SK-N-SH treated with all-trans-retinoic acid at 6 μM for 48 hours (cell line): ENCODE data around the gene DMD.

Source experiments
- ATAC-seq: fragments of 200-7000 bp; cut with Tn5 transposase; 3 replicates; pipeline ENCODE4 v1.9.1; 2020; ENCODE audit warnings: mild to moderate bottlenecking, moderate library complexity
- ARNTL ChIP-seq: fragments of 450-650 bp; formaldehyde crosslinking; IDR thresholded peaks from 2 replicates; pipeline ENCODE4 v1.5.0; 2020; ENCODE audit warnings: low read depth, mild to moderate bottlenecking, moderate library complexity, borderline replicate concordance
- BACH2 ChIP-seq: fragments of 250-450 bp; sonication (Bioruptor Pico); IDR thresholded peaks from 2 replicates; pipeline ENCODE4 v1.9.0; 2021; ENCODE audit warnings: mild to moderate bottlenecking, borderline replicate concordance
- CSDC2 ChIP-seq: fragments of 250-450 bp; sonication (Bioruptor Pico); IDR thresholded peaks from 2 replicates; pipeline ENCODE4 v1.5.0; 2020; ENCODE audit warnings: mild to moderate bottlenecking, moderate library complexity
- CSRNP3 ChIP-seq: fragments of 250-450 bp; sonication (Bioruptor Pico); IDR thresholded peaks from 2 replicates; pipeline ENCODE4 v1.5.1; 2021; ENCODE audit warnings: mild to moderate bottlenecking, moderate library complexity
- ESRRG ChIP-seq: fragments of 250-450 bp; sonication (Bioruptor Pico); IDR thresholded peaks from 2 replicates; pipeline ENCODE4 v1.6.1; 2021; ENCODE audit warnings: mild to moderate bottlenecking
- GLIS3 ChIP-seq: fragments of 250-450 bp; sonication (Bioruptor Pico); IDR thresholded peaks from 2 replicates; pipeline ENCODE4 v1.5.0; 2020; ENCODE audit warnings: mild to moderate bottlenecking, moderate library complexity
- ISL1 ChIP-seq: fragments of 250-450 bp; sonication (Bioruptor Pico); IDR thresholded peaks from 2 replicates; pipeline ENCODE4 v2.1.2; 2022; ENCODE audit warnings: mild to moderate bottlenecking, moderate library complexity
- OSR1 ChIP-seq: fragments of 250-450 bp; sonication (Bioruptor Pico); IDR thresholded peaks from 2 replicates; pipeline ENCODE4 v1.8.0; 2022; ENCODE audit warnings: moderate library complexity, mild to moderate bottlenecking, inconsistent platforms
- POU6F1 ChIP-seq: fragments of 250-450 bp; sonication (Bioruptor Pico); IDR thresholded peaks from 2 replicates; pipeline ENCODE4 v1.8.0; 2021; ENCODE audit warnings: low read depth, mild to moderate bottlenecking, moderate library complexity, borderline replicate concordance
- PPARA ChIP-seq: fragments of 250-450 bp; sonication (Bioruptor Pico); IDR thresholded peaks from 2 replicates; pipeline ENCODE4 v1.5.0; 2020; ENCODE audit warnings: mild to moderate bottlenecking, borderline replicate concordance
- RARB ChIP-seq: fragments of 250-450 bp; sonication (Bioruptor Pico); IDR thresholded peaks from 2 replicates; pipeline ENCODE4 v1.8.0; 2021; ENCODE audit warnings: mild to moderate bottlenecking, moderate library complexity
- SNAI2 ChIP-seq: fragments of 250-450 bp; sonication (Bioruptor Pico); IDR thresholded peaks from 2 replicates; pipeline ENCODE4 v1.5.0; 2020; ENCODE audit warnings: mild to moderate bottlenecking, moderate library complexity
- TCF4 ChIP-seq: fragments of 250-450 bp; sonication (Bioruptor Pico); IDR thresholded peaks from 2 replicates; pipeline ENCODE4 v1.8.0; 2021; ENCODE audit warnings: mild to moderate bottlenecking, moderate library complexity, borderline replicate concordance
- TOX ChIP-seq: fragments of 250-450 bp; sonication (Bioruptor Pico); IDR thresholded peaks from 2 replicates; pipeline ENCODE4 v1.8.0; 2021; ENCODE audit warnings: mild to moderate bottlenecking, moderate library complexity, borderline replicate concordance
- TSHZ2 ChIP-seq: fragments of 250-450 bp; sonication (Bioruptor Pico); IDR thresholded peaks from 2 replicates; pipeline ENCODE4 v1.5.0; 2020; ENCODE audit warnings: mild to moderate bottlenecking, moderate library complexity
- ZC3H10 ChIP-seq: fragments of 250-450 bp; sonication (Bioruptor Pico); IDR thresholded peaks from 2 replicates; pipeline ENCODE4 v1.5.1; 2021; ENCODE audit warnings: mild to moderate bottlenecking, moderate library complexity
- ZFP3 ChIP-seq: fragments of 250-450 bp; sonication (Bioruptor Pico); IDR thresholded peaks from 2 replicates; pipeline ENCODE4 v1.5.0; 2020; ENCODE audit warnings: mild to moderate bottlenecking, moderate library complexity
- ZFP30 ChIP-seq: fragments of 450-650 bp; formaldehyde crosslinking; IDR thresholded peaks from 2 replicates; pipeline ENCODE4 v1.5.0; 2022; ENCODE audit warnings: mild to moderate bottlenecking, moderate library complexity
- ZNF565 ChIP-seq: fragments of 450-650 bp; formaldehyde crosslinking; conservative IDR thresholded peaks from 2 replicates; pipeline ENCODE4 v1.5.0; 2020; ENCODE audit warnings: low read depth, mild to moderate bottlenecking, moderate library complexity
- ZNF70 ChIP-seq: fragments of 450-650 bp; formaldehyde crosslinking; IDR thresholded peaks from 2 replicates; pipeline ENCODE4 v1.5.0; 2020; ENCODE audit warnings: mild to moderate bottlenecking, moderate library complexity
- TF ChIP-seq, protein P1 (sequence below): fragments of 250-450 bp; sonication (Bioruptor Pico); IDR thresholded peaks from 2 replicates; pipeline ENCODE4 v1.8.0; 2020; ENCODE audit warnings: mild to moderate bottlenecking, moderate library complexity, borderline replicate concordance

DMD gene

GRCh38 chrX:31190221-31190975, 2021.0 kb downstream of the DMD start:
- TF ChIP-seq ESRRG (CRISPR knock-in tag) = no peak
- no peak for TF ChIP-seq GLIS3 (CRISPR knock-in tag)
- TF ChIP-seq ISL1 (CRISPR knock-in tag) = no peak
- no peak for TF ChIP-seq ARNTL (CRISPR knock-in tag)
- TF ChIP-seq ZNF70 = no peak
- no peak for TF ChIP-seq ZFP3 (CRISPR knock-in tag)
- TF ChIP-seq SNAI2 (CRISPR knock-in tag) = no peak
- TF ChIP-seq RARB (CRISPR knock-in tag) = no peak
- no peak for TF ChIP-seq ZC3H10 (CRISPR knock-in tag)
- ATAC-seq = no peak

- no peak for ATAC-seq
Observed at GRCh38 chrX:31186693-31187338, 2024.5 kb downstream of the DMD start.

GRCh38 chrX:31185884-31186283, 2025.5 kb downstream of the DMD start:
- ATAC-seq = no peak
- TF ChIP-seq ESRRG (CRISPR knock-in tag) (no peak), ZFP30 (CRISPR knock-in tag) (no peak), OSR1 (CRISPR knock-in tag) (no peak), POU6F1 (CRISPR knock-in tag) (no peak), TOX (no peak), ZNF565 (CRISPR knock-in tag) (no peak), ISL1 (CRISPR knock-in tag) (no peak), TSHZ2 (CRISPR knock-in tag) (no peak), ZC3H10 (CRISPR knock-in tag) (no peak), CSDC2 (CRISPR knock-in tag) (no peak), RARB (CRISPR knock-in tag) (no peak), ZNF70 (no peak), GLIS3 (CRISPR knock-in tag) (no peak), TCF4 (CRISPR knock-in tag) (no peak)

More at GRCh38 chrX:31186693-31187338, 2024.5 kb downstream of the DMD start:
- no peak for TF ChIP-seq TSHZ2 (CRISPR knock-in tag)
- TF ChIP-seq, all 23 proteins: peak for 0

GRCh38 chrX:31181377-31182000, 2029.9 kb downstream of the DMD start:
- no peak for ATAC-seq
- TF ChIP-seq TOX (no peak), CSRNP3 (CRISPR knock-in tag) (no peak), BACH2 (CRISPR knock-in tag) (no peak), POU6F1 (CRISPR knock-in tag) (no peak), ZFP30 (CRISPR knock-in tag) (no peak), PPARA (CRISPR knock-in tag) (no peak), OSR1 (CRISPR knock-in tag) (no peak), ESRRG (CRISPR knock-in tag) (no peak), ISL1 (CRISPR knock-in tag) (no peak), GLIS3 (CRISPR knock-in tag) (no peak), ZFP3 (CRISPR knock-in tag) (no peak), TCF4 (CRISPR knock-in tag) (no peak)
- TF ChIP-seq, protein P1, sequence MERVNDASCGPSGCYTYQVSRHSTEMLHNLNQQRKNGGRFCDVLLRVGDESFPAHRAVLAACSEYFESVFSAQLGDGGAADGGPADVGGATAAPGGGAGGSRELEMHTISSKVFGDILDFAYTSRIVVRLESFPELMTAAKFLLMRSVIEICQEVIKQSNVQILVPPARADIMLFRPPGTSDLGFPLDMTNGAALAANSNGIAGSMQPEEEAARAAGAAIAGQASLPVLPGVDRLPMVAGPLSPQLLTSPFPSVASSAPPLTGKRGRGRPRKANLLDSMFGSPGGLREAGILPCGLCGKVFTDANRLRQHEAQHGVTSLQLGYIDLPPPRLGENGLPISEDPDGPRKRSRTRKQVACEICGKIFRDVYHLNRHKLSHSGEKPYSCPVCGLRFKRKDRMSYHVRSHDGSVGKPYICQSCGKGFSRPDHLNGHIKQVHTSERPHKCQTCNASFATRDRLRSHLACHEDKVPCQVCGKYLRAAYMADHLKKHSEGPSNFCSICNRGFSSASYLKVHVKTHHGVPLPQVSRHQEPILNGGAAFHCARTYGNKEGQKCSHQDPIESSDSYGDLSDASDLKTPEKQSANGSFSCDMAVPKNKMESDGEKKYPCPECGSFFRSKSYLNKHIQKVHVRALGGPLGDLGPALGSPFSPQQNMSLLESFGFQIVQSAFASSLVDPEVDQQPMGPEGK (CRISPR knock-in tag) = no peak
